ENCODE results near the gene CCNYL1. TPM values are rescaled to one million over a fixed set of nuclear protein-coding genes. Genes with fewer than 3 reads are reported as not detected.

CCNYL1 gene
- polyA plus RNA-seq, 1 donor from 2014 or later: 14.7 TPM

DNA sequence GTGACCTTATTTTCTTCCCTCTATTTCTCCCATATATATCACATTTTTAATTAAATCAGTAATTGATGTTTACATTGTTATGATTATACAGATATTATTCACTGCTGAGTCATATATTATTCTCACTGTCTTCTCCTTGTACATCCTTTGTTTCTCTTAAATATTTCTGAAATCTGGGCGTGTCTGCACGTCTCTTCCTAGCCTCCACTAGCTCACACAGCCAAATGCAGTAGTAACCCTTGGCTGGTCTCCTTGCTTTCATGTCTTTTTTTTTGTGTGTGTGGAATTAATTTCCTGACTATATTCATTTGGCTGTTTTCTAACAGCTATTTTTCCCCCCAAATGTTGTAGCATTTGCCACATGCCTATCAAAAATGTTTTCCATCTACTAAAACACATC lies 15.8 kb downstream of the CCNYL1 start:
- Histone ChIP-seq H4K20me1 (ENCODE audit: insufficient read depth) (no peaks in the 10 kb centered on the region), H3K4me3 (ENCODE audit: low read length) (no peak overlapping the region), H3K27me3 (ENCODE audit: insufficient read depth, low read depth, low read length) (no peaks in the 10 kb centered on the region), H3F3A (ENCODE audit: insufficient read depth, low read length, poor library complexity, severe bottlenecking) (no peaks in the 10 kb centered on the region), H3K9me2 (ENCODE audit: insufficient read depth, low read length) (no peaks in the 10 kb centered on the region), H3K9ac (ENCODE audit: low read length) (no peak overlapping the region), H3K4me2 (ENCODE audit: low read length) (no peak overlapping the region), H3K9me3 (ENCODE audit: low read length) (no peaks in the 10 kb centered on the region), H2AFZ (ENCODE audit: low read depth, low read length) (no peak overlapping the region), H3K79me2 (replicated peaks; ENCODE audit: insufficient read depth, low read length) (no peaks in the 10 kb centered on the region), H3K27ac (ENCODE audit: low read length) (no peak overlapping the region), H3K36me3 (ENCODE audit: insufficient read depth, low read length) (peaks cover 10% of the 10 kb centered on the region)
- TF ChIP-seq MXI1 (conservative IDR thresholded peaks at IDR 0.05; ENCODE audit: poor library complexity, severe bottlenecking) (no peak), POLR2AphosphoS5 (IDR thresholded peaks at IDR 0.05) (no peak), EP300 (conservative IDR thresholded peaks at IDR 0.05; ENCODE audit: poor library complexity, severe bottlenecking) (no peak), TAF1 (IDR thresholded peaks at IDR 0.05; ENCODE audit: low read depth) (no peak)

DNA sequence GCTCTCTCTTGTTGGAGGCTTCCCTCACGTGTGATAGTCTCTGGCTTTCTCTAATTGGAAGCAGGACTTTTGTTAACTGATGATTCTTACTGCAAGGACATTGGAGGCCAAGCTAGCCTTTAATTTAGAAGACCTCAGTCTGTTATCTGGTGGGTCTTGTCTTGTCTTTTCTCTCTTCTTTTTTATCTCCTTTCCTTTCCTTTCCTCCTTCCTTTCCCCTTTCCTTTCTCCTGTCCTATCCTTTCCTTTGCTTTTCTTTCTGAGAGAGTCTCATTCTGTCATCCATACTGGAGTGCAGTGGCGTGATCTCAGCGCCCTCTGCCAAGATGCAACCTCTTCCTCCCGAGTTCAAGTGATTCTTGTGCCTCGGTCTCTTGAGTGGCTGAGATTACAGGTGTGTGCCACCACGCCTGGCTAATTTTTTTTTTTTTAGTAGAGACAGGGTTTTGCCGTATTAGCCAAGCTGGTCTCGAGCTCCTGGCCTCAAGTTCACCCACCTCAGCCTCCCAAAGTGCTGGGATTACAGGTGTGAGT lies 18.1 kb downstream of the CCNYL1 start:
- Histone ChIP-seq H3K4me3 (ENCODE audit: low read length) (no peak overlapping the region), H2AFZ (ENCODE audit: low read depth, low read length) (no peak overlapping the region), H3K79me2 (replicated peaks; ENCODE audit: insufficient read depth, low read length) (no peaks in the 10 kb centered on the region), H4K20me1 (ENCODE audit: insufficient read depth) (no peaks in the 10 kb centered on the region), H3K9ac (ENCODE audit: low read length) (no peak overlapping the region), H3F3A (ENCODE audit: insufficient read depth, low read length, poor library complexity, severe bottlenecking) (no peaks in the 10 kb centered on the region), H3K27ac (ENCODE audit: low read length) (no peak overlapping the region), H3K4me2 (ENCODE audit: low read length) (no peak overlapping the region), H3K9me2 (ENCODE audit: insufficient read depth, low read length) (no peaks in the 10 kb centered on the region), H3K36me3 (ENCODE audit: insufficient read depth, low read length) (peaks cover 10% of the 10 kb centered on the region), H3K9me3 (ENCODE audit: low read length) (no peaks in the 10 kb centered on the region), H3K27me3 (ENCODE audit: insufficient read depth, low read depth, low read length) (no peaks in the 10 kb centered on the region)
- TF ChIP-seq, protein P1, sequence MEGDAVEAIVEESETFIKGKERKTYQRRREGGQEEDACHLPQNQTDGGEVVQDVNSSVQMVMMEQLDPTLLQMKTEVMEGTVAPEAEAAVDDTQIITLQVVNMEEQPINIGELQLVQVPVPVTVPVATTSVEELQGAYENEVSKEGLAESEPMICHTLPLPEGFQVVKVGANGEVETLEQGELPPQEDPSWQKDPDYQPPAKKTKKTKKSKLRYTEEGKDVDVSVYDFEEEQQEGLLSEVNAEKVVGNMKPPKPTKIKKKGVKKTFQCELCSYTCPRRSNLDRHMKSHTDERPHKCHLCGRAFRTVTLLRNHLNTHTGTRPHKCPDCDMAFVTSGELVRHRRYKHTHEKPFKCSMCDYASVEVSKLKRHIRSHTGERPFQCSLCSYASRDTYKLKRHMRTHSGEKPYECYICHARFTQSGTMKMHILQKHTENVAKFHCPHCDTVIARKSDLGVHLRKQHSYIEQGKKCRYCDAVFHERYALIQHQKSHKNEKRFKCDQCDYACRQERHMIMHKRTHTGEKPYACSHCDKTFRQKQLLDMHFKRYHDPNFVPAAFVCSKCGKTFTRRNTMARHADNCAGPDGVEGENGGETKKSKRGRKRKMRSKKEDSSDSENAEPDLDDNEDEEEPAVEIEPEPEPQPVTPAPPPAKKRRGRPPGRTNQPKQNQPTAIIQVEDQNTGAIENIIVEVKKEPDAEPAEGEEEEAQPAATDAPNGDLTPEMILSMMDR (IDR thresholded peaks at IDR 0.05; ENCODE audit: poor library complexity, severe bottlenecking): no peak
- no peak for TF ChIP-seq SMC3 (conservative IDR thresholded peaks at IDR 0.05; ENCODE audit: poor library complexity)
- TF ChIP-seq EP300 (conservative IDR thresholded peaks at IDR 0.05; ENCODE audit: poor library complexity, severe bottlenecking): no peak
- TF ChIP-seq TAF1 (IDR thresholded peaks at IDR 0.05; ENCODE audit: low read depth): no peak
- TF ChIP-seq, protein P2, sequence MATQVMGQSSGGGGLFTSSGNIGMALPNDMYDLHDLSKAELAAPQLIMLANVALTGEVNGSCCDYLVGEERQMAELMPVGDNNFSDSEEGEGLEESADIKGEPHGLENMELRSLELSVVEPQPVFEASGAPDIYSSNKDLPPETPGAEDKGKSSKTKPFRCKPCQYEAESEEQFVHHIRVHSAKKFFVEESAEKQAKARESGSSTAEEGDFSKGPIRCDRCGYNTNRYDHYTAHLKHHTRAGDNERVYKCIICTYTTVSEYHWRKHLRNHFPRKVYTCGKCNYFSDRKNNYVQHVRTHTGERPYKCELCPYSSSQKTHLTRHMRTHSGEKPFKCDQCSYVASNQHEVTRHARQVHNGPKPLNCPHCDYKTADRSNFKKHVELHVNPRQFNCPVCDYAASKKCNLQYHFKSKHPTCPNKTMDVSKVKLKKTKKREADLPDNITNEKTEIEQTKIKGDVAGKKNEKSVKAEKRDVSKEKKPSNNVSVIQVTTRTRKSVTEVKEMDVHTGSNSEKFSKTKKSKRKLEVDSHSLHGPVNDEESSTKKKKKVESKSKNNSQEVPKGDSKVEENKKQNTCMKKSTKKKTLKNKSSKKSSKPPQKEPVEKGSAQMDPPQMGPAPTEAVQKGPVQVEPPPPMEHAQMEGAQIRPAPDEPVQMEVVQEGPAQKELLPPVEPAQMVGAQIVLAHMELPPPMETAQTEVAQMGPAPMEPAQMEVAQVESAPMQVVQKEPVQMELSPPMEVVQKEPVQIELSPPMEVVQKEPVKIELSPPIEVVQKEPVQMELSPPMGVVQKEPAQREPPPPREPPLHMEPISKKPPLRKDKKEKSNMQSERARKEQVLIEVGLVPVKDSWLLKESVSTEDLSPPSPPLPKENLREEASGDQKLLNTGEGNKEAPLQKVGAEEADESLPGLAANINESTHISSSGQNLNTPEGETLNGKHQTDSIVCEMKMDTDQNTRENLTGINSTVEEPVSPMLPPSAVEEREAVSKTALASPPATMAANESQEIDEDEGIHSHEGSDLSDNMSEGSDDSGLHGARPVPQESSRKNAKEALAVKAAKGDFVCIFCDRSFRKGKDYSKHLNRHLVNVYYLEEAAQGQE (IDR thresholded peaks at IDR 0.05; ENCODE audit: borderline replicate concordance): no peak
- no peak for TF ChIP-seq RAD21 (conservative IDR thresholded peaks at IDR 0.05)
- TF ChIP-seq MXI1 (conservative IDR thresholded peaks at IDR 0.05; ENCODE audit: poor library complexity, severe bottlenecking): no peak
- no peak for TF ChIP-seq EZH2 (IDR thresholded peaks at IDR 0.05; ENCODE audit: borderline replicate concordance, insufficient read depth, low read length, poor library complexity, severe bottlenecking)
- no peak for TF ChIP-seq POLR2AphosphoS5 (IDR thresholded peaks at IDR 0.05)

Measured in neural cell (in vitro differentiated cells).